RWPE1 (cell line): ENCODE data around the gene KCTD16.

ENCODE experiments used
- CTCF ChIA-PET: fragments of 350-600 bp; sonication (Branson Sonifier 250); formaldehyde crosslinking; extraction: SDS; loops from one replicate; lab custom pipeline; 2021; lab: Yijun Ruan, JAX
- POLR2A ChIA-PET: fragments of 400-600 bp; formaldehyde crosslinking; extraction: SDS; loops from one replicate; lab custom pipeline; 2020; ENCODE audit warnings: antibody characterized with exemption; ENCODE audit not compliant: low non-redundant PET; lab: Yijun Ruan, JAX
- DNase-seq: peaks from one replicate; pipeline ENCODE4 v3.0.0; 2012; ENCODE audit warnings: low spot score
- H3K27ac ChIP-seq: fragments of 450-650 bp; 2 replicates; pipeline ENCODE4 v1.5.1; 2017
- TF ChIP-seq, protein P1 (sequence below): fragments of 450-650 bp; conservative IDR thresholded peaks from 2 replicates; pipeline ENCODE4 v1.5.1; 2017; ENCODE audit warnings: low read depth, mild to moderate bottlenecking

KCTD16 gene

GRCh38 chr5:144356489-144356888 is 185.8 kb downstream of the KCTD16 start:
- no peak overlapping the region for H3K27ac ChIP-seq
- TF ChIP-seq, protein P1, sequence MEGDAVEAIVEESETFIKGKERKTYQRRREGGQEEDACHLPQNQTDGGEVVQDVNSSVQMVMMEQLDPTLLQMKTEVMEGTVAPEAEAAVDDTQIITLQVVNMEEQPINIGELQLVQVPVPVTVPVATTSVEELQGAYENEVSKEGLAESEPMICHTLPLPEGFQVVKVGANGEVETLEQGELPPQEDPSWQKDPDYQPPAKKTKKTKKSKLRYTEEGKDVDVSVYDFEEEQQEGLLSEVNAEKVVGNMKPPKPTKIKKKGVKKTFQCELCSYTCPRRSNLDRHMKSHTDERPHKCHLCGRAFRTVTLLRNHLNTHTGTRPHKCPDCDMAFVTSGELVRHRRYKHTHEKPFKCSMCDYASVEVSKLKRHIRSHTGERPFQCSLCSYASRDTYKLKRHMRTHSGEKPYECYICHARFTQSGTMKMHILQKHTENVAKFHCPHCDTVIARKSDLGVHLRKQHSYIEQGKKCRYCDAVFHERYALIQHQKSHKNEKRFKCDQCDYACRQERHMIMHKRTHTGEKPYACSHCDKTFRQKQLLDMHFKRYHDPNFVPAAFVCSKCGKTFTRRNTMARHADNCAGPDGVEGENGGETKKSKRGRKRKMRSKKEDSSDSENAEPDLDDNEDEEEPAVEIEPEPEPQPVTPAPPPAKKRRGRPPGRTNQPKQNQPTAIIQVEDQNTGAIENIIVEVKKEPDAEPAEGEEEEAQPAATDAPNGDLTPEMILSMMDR, result no peak
- ChIA-PET CTCF (interaction anchor here (0.7 kb wide), 2 partner anchors 62 to 459 kb away, joined by 4 to 5 read pairs; no protein-coding TSS in a partner anchor), POLR2A (no interaction called here)
- no peak for DNase-seq

GRCh38 chr5:144361406-144361805 is 190.7 kb downstream of the KCTD16 start:
- TF ChIP-seq, protein P1, result no peak
- POLR2A ChIA-PET, result no interaction called here
- CTCF ChIA-PET, result no interaction called here
- H3K27ac ChIP-seq, result no peak overlapping the region
- DNase-seq, result no peak

DNA sequence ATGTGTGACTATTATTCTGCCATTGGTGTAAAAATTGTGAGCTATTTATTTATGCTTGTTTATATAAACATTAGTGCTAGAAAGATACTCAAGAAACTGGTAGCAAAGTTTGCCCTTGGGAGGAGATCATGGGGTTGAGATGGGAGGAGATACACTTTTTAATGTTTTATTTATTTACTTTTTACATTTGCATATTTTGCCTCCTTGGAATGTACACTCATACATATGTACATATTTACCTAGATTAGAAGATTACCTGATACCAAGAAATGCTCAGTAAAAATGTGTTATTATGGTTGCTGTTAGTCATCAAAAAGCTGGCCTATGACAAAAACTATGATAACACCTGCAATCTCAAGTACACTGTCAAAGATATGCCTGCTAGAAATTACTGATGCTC is 195.2 kb downstream of the KCTD16 start:
- TF ChIP-seq, protein P1, result no peak
- no peak for DNase-seq
- ChIA-PET CTCF (no interaction called here), POLR2A (no interaction called here)
- H3K27ac ChIP-seq, result no peak overlapping the region

DNA sequence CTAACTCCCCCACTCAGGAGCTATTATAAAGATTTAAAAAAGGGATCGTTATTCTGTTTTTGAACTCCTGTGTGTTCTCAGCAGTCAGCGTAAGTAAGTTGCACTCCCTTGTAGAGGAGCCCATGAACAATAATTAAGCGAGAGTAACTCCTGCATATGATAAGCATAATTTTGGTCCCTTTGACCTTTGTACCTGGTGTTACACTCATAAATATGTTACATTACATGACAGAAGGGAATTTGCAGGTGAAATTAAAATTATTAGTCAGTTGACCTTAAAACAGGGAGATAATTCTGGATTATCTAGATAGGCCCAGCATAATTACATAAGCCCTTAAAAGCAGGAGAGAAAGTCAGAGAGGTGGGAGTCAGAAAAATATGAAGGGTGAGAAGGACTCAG is 197.3 kb downstream of the KCTD16 start:
- CTCF ChIA-PET, result no interaction called here
- TF ChIP-seq, protein P1, result no peak
- H3K27ac ChIP-seq, result no peak overlapping the region
- DNase-seq, result no peak
- POLR2A ChIA-PET, result no interaction called here

GRCh38 chr5:144368556-144368955 is 197.9 kb downstream of the KCTD16 start:
- POLR2A ChIA-PET, result no interaction called here
- TF ChIP-seq, protein P1, result no peak
- no peak for DNase-seq
- H3K27ac ChIP-seq, result no peak overlapping the region
- CTCF ChIA-PET, result no interaction called here

- DNase-seq, result no peak
- POLR2A ChIA-PET, result no interaction called here
- H3K27ac ChIP-seq, result no peak overlapping the region
- TF ChIP-seq, protein P1, result no peak
- CTCF ChIA-PET, result no interaction called here
Observed at GRCh38 chr5:144369006-144369405, 198.3 kb downstream of the KCTD16 start.

DNA sequence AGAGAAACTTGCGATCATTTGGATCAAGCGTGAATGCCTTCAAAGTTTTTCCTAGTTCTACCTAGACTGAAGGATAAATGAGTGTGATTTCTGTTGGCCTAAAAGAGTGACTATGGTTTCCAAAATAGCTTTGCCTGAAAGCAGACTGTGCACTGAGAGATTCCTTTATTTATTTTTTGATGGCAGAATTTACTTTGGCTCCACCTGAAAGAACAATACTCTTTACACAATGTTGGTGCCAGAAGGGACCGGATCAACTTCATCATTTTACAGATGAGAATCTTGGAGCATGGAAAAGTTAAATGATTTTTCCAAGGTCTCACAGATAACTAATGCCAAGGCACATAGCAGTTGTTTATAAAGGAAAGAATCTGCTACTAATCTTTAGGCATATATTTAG is 199.6 kb downstream of the KCTD16 start:
- TF ChIP-seq, protein P1, result no peak
- no peak for DNase-seq
- ChIA-PET POLR2A (no interaction called here), CTCF (no interaction called here)
- no peak overlapping the region for H3K27ac ChIP-seq
